ENCODE results near the gene COX5A. TPM values are rescaled to one million over a fixed set of nuclear protein-coding genes. Genes with fewer than 3 reads are reported as not detected.
"Not testable (repeated sequence)": the region's sequence is repeated elsewhere in the genome, so short reads cannot be mapped to it uniquely, and the experiment has no call there.

The COX5A gene
- total RNA-seq, 2 experiments from 2014 or later: 168 to 391 TPM

DNA sequence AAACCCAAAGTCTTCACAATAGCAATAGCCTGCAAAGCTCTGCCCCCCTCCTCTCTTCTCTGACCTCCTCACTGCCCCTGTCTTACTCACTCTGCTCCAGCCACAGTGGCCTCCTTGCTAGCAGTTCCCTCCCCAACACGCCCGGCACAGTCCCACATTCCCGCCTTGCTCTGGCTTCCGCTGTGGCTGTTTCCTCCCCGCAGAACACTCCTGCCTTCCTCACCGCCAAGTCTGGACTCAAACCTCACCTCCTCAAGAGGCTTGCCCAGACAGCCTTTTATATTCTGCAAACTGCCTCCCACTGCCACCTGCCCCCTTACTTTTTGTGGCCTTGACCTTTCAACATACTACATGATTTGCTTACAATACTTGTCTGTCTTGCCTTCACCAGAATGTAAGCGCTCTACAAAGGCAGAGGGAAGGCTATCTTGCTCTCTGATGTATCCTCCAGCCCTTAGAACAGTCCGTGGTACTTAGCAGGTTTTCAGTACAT is 48.4 kb downstream of the COX5A start:
- H3K4me3 ChIP-seq (ENCODE audit: low read depth, low read length, poor library complexity, severe bottlenecking): peak overlapping the region; percentile 78
- no peaks in the 10 kb centered on the region for H3K9me3 ChIP-seq (ENCODE audit: low read length)
- POLR2A ChIA-PET: interaction anchor here (1.1 to 1.4 kb wide), 2 partner anchors 13 to 15 kb away, joined by 3 read pairs; no protein-coding TSS in a partner anchor
- CTCF ChIA-PET (ENCODE audit: unreplicated experiment): no interaction called here
- peak overlapping the region; percentile 80 for H3K4me2 ChIP-seq (ENCODE audit: low read length)
- TF ChIP-seq, protein P1, sequence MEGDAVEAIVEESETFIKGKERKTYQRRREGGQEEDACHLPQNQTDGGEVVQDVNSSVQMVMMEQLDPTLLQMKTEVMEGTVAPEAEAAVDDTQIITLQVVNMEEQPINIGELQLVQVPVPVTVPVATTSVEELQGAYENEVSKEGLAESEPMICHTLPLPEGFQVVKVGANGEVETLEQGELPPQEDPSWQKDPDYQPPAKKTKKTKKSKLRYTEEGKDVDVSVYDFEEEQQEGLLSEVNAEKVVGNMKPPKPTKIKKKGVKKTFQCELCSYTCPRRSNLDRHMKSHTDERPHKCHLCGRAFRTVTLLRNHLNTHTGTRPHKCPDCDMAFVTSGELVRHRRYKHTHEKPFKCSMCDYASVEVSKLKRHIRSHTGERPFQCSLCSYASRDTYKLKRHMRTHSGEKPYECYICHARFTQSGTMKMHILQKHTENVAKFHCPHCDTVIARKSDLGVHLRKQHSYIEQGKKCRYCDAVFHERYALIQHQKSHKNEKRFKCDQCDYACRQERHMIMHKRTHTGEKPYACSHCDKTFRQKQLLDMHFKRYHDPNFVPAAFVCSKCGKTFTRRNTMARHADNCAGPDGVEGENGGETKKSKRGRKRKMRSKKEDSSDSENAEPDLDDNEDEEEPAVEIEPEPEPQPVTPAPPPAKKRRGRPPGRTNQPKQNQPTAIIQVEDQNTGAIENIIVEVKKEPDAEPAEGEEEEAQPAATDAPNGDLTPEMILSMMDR (conservative IDR thresholded peaks at IDR 0.05; ENCODE audit: low read length): no peak
- TF ChIP-seq EZH2phosphoT487 (IDR thresholded peaks at IDR 0.05; ENCODE audit: borderline replicate concordance, low read depth, low read length): no peak
- H3K9me2 ChIP-seq (ENCODE audit: insufficient read depth, low read length): no peaks in the 10 kb centered on the region
- no peak overlapping the region for H3K27ac ChIP-seq (ENCODE audit: low read depth, low read length, poor library complexity, severe bottlenecking)
- intact Hi-C loops (cut with micrococcal nuclease; ENCODE audit: unreplicated experiment): no loop called here
- H4K20me1 ChIP-seq (ENCODE audit: insufficient read depth, low read length): no peaks in the 10 kb centered on the region
- BruUV-seq (replicated peaks): no TSS peak
- H3K36me3 ChIP-seq (ENCODE audit: insufficient read depth, low read length): peaks cover 27% of the 10 kb centered on the region
- DNase-seq (ENCODE audit: low spot score): no peak
- H3K4me1 ChIP-seq (ENCODE audit: insufficient read depth, low read length, poor library complexity, severe bottlenecking): peaks cover 25% of the 10 kb centered on the region
- no peaks in the 10 kb centered on the region for H3K79me2 ChIP-seq (ENCODE audit: insufficient read depth, low read depth, low read length)
- peak overlapping the region; percentile 78 for H2AFZ ChIP-seq (ENCODE audit: low read length)

GRCh38 chr15:74888716-74889115 is 49.2 kb downstream of the COX5A start:
- Histone ChIP-seq H3K36me3 (ENCODE audit: insufficient read depth, low read length) (peaks cover 27% of the 10 kb centered on the region), H3K79me2 (ENCODE audit: insufficient read depth, low read depth, low read length) (no peaks in the 10 kb centered on the region), H3K9me2 (ENCODE audit: insufficient read depth, low read length) (no peaks in the 10 kb centered on the region), H2AFZ (ENCODE audit: low read length) (no peak overlapping the region), H3K4me2 (ENCODE audit: low read length) (no peak overlapping the region), H3K4me1 (ENCODE audit: insufficient read depth, low read length, poor library complexity, severe bottlenecking) (peaks cover 31% of the 10 kb centered on the region), H3K4me3 (ENCODE audit: low read depth, low read length, poor library complexity, severe bottlenecking) (no peak overlapping the region), H4K20me1 (ENCODE audit: insufficient read depth, low read length) (no peaks in the 10 kb centered on the region), H3K27ac (ENCODE audit: low read depth, low read length, poor library complexity, severe bottlenecking) (no peak overlapping the region), H3K9me3 (ENCODE audit: low read length) (no peaks in the 10 kb centered on the region)
- BruUV-seq (replicated peaks): no TSS peak
- ChIA-PET POLR2A (no interaction called here), CTCF (ENCODE audit: unreplicated experiment) (interaction anchor here (1.2 kb wide), 1 partner anchor 13 kb away, joined by 3 read pairs; no protein-coding TSS in a partner anchor)
- DNase-seq (ENCODE audit: low spot score): no peak
- intact Hi-C loops (cut with micrococcal nuclease; ENCODE audit: unreplicated experiment): no loop called here
- TF ChIP-seq, protein P1 (conservative IDR thresholded peaks at IDR 0.05; ENCODE audit: low read length): no peak
- TF ChIP-seq EZH2phosphoT487 (IDR thresholded peaks at IDR 0.05; ENCODE audit: borderline replicate concordance, low read depth, low read length): no peak

DNA sequence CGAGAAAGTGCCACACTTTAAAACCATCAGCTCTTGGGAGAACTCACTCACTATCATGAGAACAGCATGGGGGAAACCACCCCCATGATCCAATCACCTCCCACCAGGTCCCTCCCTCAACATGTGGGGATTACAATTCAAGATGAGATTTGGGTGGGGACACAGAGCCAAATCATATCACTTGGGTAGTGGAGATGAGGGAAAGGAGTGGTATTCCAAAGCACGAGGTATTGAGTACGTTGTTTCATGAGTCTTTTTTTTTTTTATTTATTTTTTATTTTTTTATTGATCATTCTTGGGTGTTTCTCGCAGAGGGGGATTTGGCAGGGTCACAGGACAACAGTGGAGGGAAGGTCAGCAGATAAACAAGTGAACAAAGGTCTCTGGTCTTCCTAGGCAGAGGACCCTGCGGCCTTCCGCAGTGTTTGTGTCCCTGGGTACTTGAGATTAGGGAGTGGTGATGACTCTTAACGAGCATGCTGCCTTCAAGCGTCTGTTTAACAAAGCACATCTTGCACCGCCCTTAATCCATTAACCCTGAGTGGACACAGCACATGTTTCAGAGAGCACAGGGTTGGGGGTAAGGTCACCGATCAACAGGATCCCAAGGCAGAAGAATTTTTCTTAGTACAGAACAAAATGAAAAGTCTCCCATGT is 50.2 kb downstream of the COX5A start:
- H3K4me2 ChIP-seq (ENCODE audit: low read length); H2AFZ ChIP-seq (ENCODE audit: low read length); H4K20me1 ChIP-seq (ENCODE audit: insufficient read depth, low read length); H3K9me3 ChIP-seq (ENCODE audit: low read length); intact Hi-C loops (cut with micrococcal nuclease; ENCODE audit: unreplicated experiment); H3K4me3 ChIP-seq (ENCODE audit: low read depth, low read length, poor library complexity, severe bottlenecking); POLR2A ChIA-PET; H3K79me2 ChIP-seq (ENCODE audit: insufficient read depth, low read depth, low read length); H3K27ac ChIP-seq (ENCODE audit: low read depth, low read length, poor library complexity, severe bottlenecking); BruUV-seq (replicated peaks); H3K9me2 ChIP-seq (ENCODE audit: insufficient read depth, low read length); DNase-seq (ENCODE audit: low spot score): not testable (repeated sequence)
- Histone ChIP-seq H3K36me3 (ENCODE audit: insufficient read depth, low read length) (peaks cover 16% of the 10 kb centered on the region), H3K4me1 (ENCODE audit: insufficient read depth, low read length, poor library complexity, severe bottlenecking) (peaks cover 23% of the 10 kb centered on the region)
- CTCF ChIA-PET (ENCODE audit: unreplicated experiment): interaction anchor here (1.2 kb wide), 1 partner anchor 14 kb away, joined by 3 read pairs; no protein-coding TSS in a partner anchor
